ENCODE results near the gene GALNT18.
"Not testable (repeated sequence)": the region's sequence is repeated elsewhere in the genome, so short reads cannot be mapped to it uniquely, and the experiment has no call there.

GALNT18 gene

GRCh38 chr11:11373934-11374333 lies 247.9 kb downstream of the GALNT18 start:
- DNase-seq = no peak

DNA sequence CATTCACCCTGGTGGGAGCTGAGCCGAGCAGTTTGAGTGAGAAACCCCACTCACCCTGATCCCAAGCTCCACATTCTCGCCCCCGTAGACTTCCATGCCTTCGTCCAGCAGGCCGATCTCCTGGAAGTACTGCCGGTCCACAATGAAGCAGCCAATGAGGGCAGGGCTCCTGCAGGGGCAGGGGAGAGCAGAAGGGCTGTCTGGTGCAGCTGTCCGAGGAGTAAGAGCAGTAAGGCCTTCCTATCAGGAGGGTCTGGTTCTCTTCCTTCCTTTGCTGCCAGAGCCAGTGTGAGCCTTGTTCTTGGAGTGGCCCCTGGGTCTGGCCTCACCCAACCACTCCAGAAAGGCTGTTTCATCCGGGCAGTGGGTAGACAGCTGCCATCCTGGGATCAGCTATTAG lies 249.3 kb downstream of the GALNT18 start:
- DNase-seq = no peak

DNA sequence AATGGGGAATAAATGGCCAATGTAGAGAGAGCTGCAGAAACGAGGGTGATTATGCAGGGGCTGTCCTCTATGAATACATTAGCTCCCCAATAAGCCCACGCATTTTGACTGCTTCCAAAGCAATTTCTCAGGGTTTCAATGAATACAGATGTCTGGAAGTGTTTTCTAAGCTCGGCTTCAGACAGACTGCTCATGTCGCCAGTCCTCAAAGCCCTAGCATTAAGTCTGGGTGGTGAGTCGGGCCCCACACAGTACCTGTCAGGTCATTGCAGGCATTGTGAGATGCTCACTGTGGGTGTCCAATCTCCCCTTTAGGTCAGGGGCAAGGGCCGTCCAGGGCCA lies 250.9 kb downstream of the GALNT18 start:
- DNase-seq = no peak

GRCh38 chr11:11370255-11370961 lies 251.4 kb downstream of the GALNT18 start:
- no peak for DNase-seq

DNA sequence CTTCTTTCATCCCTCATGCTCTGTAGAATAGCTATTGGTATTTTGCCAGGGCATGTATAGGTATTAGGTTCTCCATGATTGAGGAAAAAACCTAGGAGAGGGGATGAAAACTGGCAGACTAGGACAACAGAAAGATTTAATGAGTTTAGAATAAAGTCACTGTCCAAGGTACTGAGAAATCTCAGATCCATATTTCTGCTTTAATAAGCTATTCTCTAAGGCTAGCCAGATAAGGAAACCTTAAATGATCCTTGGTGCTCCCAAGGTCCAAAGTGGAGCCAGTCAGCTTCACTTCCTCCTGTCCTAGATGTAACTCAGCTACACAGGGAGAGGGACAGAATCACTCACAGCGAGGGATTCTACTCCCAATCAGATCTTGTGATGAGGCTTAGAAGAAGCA lies 255.0 kb downstream of the GALNT18 start:
- DNase-seq = no peak

GRCh38 chr11:11363674-11364073 lies 258.1 kb downstream of the GALNT18 start:
- DNase-seq = no peak

- no peak for DNase-seq
These were observed 262.2 kb downstream of the GALNT18 start for GRCh38 chr11:11359611-11360010.

GRCh38 chr11:11356842-11357241 lies 265.0 kb downstream of the GALNT18 start:
- no peak for DNase-seq

GRCh38 chr11:11352878-11353277 lies 268.9 kb downstream of the GALNT18 start, which contains the start of gene CSNK2A3:
CSNK2A3 (minus strand) TSS chr11:11353250; CDS start chr11:11353119, 131 bp downstream.
- DNase-seq = not testable (repeated sequence)

DNA sequence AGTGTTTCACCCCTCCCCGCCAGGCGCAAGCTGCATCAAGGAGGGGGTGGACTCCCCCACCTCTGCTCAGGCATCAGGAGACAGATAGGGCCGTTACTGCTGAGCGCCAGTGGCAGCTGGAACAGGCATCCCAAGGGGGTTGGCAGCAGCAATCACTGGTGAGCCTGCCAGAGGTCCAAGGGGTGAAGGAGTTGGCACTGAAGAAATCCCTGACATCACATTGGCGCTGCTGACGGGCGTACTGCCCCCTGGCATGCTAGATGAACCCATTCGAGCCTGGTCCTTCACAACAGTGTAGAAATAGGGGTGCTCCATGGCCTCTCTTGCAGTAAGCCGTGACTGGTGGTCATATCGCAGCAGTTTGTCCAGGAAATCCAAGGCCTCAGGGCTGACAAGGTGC lies 270.0 kb downstream of the GALNT18 start:
- not testable (repeated sequence) for DNase-seq

DNA sequence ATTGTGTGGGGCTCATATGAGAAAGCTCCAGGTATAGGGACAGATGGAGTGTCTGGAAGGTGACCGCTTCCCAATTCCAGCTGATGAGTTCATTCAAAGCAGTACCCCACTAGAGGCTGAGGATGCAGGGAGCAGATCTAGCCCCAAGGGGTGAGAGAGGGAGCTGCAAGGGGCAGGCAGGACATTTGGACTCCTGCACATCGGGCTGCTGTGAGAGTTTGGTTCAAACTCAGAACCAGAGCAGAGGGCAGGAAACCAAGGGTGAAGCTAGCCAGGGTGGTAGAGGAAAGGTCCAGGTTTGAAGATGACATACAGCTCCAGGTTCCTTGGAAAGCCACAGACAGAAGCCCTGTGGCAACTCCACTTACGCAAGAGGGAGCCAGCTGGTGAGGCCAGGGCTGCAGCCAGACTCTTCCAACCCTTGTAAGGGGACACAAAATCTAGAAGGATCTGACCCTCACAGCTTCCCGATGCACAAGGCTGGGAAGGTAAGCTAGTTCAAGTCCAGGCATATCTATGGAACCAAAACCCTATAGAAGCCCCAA lies 270.7 kb downstream of the GALNT18 start:
- DNase-seq = no peak

DNA sequence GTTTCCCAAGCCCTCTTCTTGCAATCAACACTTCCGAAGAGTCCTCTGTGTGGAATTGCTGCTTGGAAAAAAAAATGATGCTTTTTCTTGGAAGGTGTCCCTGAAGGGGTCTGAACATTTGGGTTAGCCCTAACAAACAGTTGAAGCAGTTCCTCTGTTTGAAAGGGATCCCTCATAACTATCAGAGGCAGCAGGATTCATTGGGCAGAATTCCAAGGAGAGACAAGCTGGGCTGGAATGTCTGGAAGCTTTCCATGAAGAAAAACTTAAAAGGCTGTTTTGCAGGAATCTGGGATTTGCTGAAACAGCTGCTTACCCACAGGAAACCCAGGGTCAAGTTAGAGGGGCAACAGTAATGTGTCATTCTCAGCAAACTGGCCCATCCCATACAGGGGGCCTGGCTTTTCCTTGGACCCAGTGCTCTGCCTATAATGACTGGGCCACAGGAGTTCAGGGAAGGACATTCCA lies 271.9 kb downstream of the GALNT18 start:
- no peak for DNase-seq

- DNase-seq = no peak
These were observed 272.5 kb downstream of the GALNT18 start for GRCh38 chr11:11349106-11349825.

- DNase-seq = no peak
These were observed 273.5 kb downstream of the GALNT18 start for GRCh38 chr11:11348303-11348702.

DNA sequence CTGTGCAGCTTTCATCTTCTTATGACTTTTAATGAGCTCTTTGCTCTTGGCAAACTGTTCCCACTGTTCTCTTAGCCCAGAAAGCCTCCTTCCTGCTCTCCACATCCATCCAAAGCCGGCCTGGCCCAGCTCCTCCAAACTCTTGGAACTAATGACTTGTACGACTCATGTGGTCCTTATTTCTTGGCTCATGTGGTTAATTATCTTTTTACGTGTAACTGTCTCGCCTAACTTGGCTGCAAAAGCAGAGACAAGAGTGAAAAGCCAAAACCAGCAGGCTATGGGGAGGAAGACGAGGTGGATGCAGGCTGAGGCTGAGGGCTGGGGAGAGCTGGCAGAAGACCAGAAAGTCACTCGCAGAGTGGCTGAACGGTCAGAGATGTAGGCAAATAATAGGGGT lies 274.2 kb downstream of the GALNT18 start:
- no peak for DNase-seq

- no peak for DNase-seq
These were observed 275.5 kb downstream of the GALNT18 start for GRCh38 chr11:11346303-11346702.

GRCh38 chr11:11345099-11345498 lies 276.7 kb downstream of the GALNT18 start:
- no peak for DNase-seq

- DNase-seq = no peak
These were observed 277.8 kb downstream of the GALNT18 start for GRCh38 chr11:11344045-11344444.

- no peak for DNase-seq
These were observed 283.5 kb downstream of the GALNT18 start for GRCh38 chr11:11338304-11338703.

DNA sequence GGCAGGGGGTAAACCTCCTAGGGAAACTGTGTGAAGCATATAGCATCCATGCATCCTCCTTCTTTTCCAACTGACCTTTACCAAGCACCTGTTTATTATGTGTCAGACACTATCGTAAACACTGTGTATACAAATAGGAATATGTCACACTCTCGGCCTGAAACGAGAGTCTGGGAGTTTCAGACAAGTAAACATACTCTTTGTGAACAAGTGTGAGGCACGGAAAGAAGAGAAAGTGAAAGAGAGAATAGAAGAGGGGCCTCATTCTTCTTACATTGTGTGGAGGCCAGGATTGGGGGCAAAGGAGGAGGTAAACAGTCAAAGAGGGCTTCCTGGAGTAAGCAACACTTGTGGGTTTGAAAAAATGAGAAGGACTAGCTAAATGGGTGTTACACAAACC lies 285.1 kb downstream of the GALNT18 start:
- no peak for DNase-seq

GRCh38 chr11:11335043-11335442 lies 286.8 kb downstream of the GALNT18 start:
- DNase-seq = no peak

DNA sequence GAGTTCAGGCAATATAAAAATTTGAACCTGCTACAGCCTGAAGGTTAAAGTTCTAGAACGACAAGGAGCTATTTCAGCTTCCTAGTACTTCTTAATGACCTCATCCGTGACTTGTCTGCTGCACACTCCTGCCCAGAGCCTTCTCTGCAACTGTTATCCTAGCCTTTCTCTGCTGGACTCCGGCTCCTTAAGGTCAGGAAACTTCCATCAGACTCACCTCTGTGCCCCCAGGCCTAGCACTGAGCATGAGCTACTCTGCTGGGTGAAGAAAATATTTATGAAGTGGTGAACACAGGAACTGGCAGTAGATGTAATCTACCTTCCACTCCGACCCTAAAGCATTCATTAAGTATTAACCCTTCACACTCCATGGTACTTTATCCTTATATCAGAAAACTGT lies 287.2 kb downstream of the GALNT18 start:
- no peak for DNase-seq

- DNase-seq = no peak
These were observed 289.6 kb downstream of the GALNT18 start for GRCh38 chr11:11332141-11332710.
